ENCODE data around the gene FKBP5. TPM values are rescaled to one million over a fixed set of nuclear protein-coding genes. Genes with fewer than 3 reads are reported as not detected.
A peak's percentile ranks its signal among the peaks of the same experiment; 100 is the strongest.

FKBP5 gene
- total and polyA plus RNA-seq, 2 of the 4 experiments (the other 2 are of a cell fraction): 6.8 to 7.0 TPM

- no peak overlapping the region for H2BK5ac ChIP-seq (ENCODE audit: low read depth, low read length, poor library complexity, severe bottlenecking)
- no peak overlapping the region for H3K14ac ChIP-seq (replicated peaks; ENCODE audit: low read depth, low read length)
- no peak overlapping the region for H3K56ac ChIP-seq (ENCODE audit: extremely low read depth, insufficient read depth, low read length)
- ATAC-seq (ENCODE audit: low read depth) (0 out of 2 replicates have a peak, but pooled peaks have one; percentile 27), DNase-seq (no peak)
- no peak overlapping the region for H3K9ac ChIP-seq (ENCODE audit: low read depth, low read length)
- H3K27ac ChIP-seq (ENCODE audit: insufficient read depth, low read length): no peak overlapping the region
- BruUV-seq (replicated peaks): no TSS peak
- no peaks in the 10 kb centered on the region for H3K4me1 ChIP-seq (ENCODE audit: control insufficient read depth, insufficient read depth, low read length)
- no peak overlapping the region for H3K23ac ChIP-seq (ENCODE audit: low read depth, low read length)
- no peak overlapping the region for H3K4ac ChIP-seq (ENCODE audit: low read depth, low read length)
- intact Hi-C loops (cut with micrococcal nuclease): no loop called here
- H4K20me1 ChIP-seq (ENCODE audit: insufficient read depth, low read length): no peaks in the 10 kb centered on the region
- peak overlapping the region; percentile 41 for H2AFZ ChIP-seq (replicated peaks; ENCODE audit: low read length, poor library complexity)
- CTCF ChIA-PET: no interaction called here
- H3K18ac ChIP-seq (ENCODE audit: low read depth, low read length): no peak overlapping the region
- H3K79me1 ChIP-seq (ENCODE audit: low read depth in 1 of 2, low read length in 2 of 2): no peaks in the 10 kb centered on the region
- in situ Hi-C loops (cut with MboI; ENCODE audit: low sequenced_read_pairs): loop anchor here (25.0 kb wide), 1 partner anchor 428 kb away; no protein-coding TSS in a partner anchor
- H2BK20ac ChIP-seq (ENCODE audit: low read depth, low read length): no peak overlapping the region
- POLR2A ChIA-PET (ENCODE audit: unreplicated experiment): no interaction called here
- no peaks in the 10 kb centered on the region for H3K9me3 ChIP-seq (ENCODE audit: control insufficient read depth, insufficient read depth, low read length)
- WGBS, 2 experiments (ENCODE audit: extremely low coverage in 2 of 2, insufficient read length in 1 of 2): 3% methylated on average over 4 of the region's 11 CpGs; no CpG with 5 or more reads in 1 of the 2 experiments
- peaks cover 27% of the 10 kb centered on the region for H3K27me3 ChIP-seq (ENCODE audit: control insufficient read depth, insufficient read depth, low read length)
- dilution Hi-C loops (cut with HindIII; ENCODE audit: low sequenced_read_pairs, unreplicated experiment): no loop called here
- H3K36me3 ChIP-seq (ENCODE audit: control insufficient read depth, insufficient read depth, low read length): no peaks in the 10 kb centered on the region
- H4K5ac ChIP-seq (ENCODE audit: low read depth, low read length): no peak overlapping the region
- no peak overlapping the region for H4K91ac ChIP-seq (ENCODE audit: insufficient read depth, low read depth, low read length)
- H2BK15ac ChIP-seq (ENCODE audit: low read depth, low read length): no peak overlapping the region
- no peak overlapping the region; the same call in 1 of the 2 replicates for H3K4me2 ChIP-seq (ENCODE audit: low read depth, low read length)
- TF ChIP-seq MAZ (IDR thresholded peaks at IDR 0.05; ENCODE audit: borderline replicate concordance, low read depth, low read length): no peak
- H2BK120ac ChIP-seq (ENCODE audit: low read depth, low read length): no peak overlapping the region
- H3K4me3 ChIP-seq (ENCODE audit: insufficient read depth, low read depth, low read length): no peak overlapping the region
- no peak overlapping the region for H2AK5ac ChIP-seq (ENCODE audit: low read depth, low read length)
- peak overlapping the region; percentile 15 for H2AK9ac ChIP-seq (replicated peaks; ENCODE audit: low read depth, low read length, poor library complexity)
- no peak overlapping the region for H4K8ac ChIP-seq (ENCODE audit: low read depth in 2 of 2, low read length in 2 of 2)
- no peaks in the 10 kb centered on the region for H3K9me1 ChIP-seq (ENCODE audit: insufficient read depth, low read length)
Observed at GRCh38 chr6:35534407-35535170, 154.1 kb downstream of the FKBP5 start.
